ENCODE data around the gene PARP3. TPM values are rescaled to one million over a fixed set of nuclear protein-coding genes. Genes with fewer than 3 reads are reported as not detected.

Gene PARP3
- polyA plus RNA-seq, 1 of the 3 experiments (the other 2 are of a cell fraction): 31.1 TPM

DNA sequence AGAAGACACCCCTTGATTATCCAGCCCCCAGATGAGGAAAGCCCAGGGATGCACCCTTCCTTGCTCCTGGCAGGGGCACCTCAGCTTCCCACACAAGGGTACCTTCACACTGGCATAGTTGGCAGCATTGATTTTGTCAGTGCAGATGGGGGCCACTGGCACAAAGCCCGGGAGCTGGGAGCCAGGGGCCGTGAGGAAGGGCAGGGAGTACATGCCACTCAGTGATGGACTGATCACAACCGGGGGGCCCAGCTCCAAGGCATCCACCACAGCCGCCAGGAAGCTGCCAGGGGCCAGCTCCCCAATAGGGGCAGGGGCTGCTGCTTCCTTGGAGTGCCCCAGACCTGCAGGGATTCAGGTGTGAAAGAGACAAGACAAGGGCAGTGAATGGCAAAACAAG lies 27.7 kb downstream of the PARP3 start:
- Histone ChIP-seq H4K20me1 (ENCODE audit: insufficient read depth) (no peaks in the 10 kb centered on the region), H3K4me3 (ENCODE audit: low read depth in 2 of 2, low read length in 1 of 2) (no peak overlapping the region), H3K27me3 (ENCODE audit: insufficient read depth) (no peaks in the 10 kb centered on the region), H3F3A (replicated peaks; ENCODE audit: insufficient read depth) (peaks cover 15% of the 10 kb centered on the region), H3K9me3 (no peaks in the 10 kb centered on the region), H3K4me1 (ENCODE audit: control insufficient read depth in 1 of 2, insufficient read depth in 2 of 2, low read depth in 1 of 2, low read length in 1 of 2) (peaks cover 12 to 61% of the 10 kb centered on the region in 2 experiments), H3K9ac (no peak overlapping the region), H3K36me3 (replicated peaks in 1 of 2; ENCODE audit: control insufficient read depth in 1 of 2, insufficient read depth in 2 of 2, low read length in 1 of 2) (no peaks in the 10 kb centered on the region), H3K27ac (ENCODE audit: low read depth in 2 of 2, low read length in 1 of 2) (no peak overlapping the region; a peak in 1 of 4 replicates), H2AFZ (ENCODE audit: low read depth) (no peak overlapping the region), H3K79me2 (ENCODE audit: insufficient read depth) (peaks cover 38% of the 10 kb centered on the region), H3K9me2 (no peaks in the 10 kb centered on the region), H3K4me2 (no peak overlapping the region)
- ChIA-PET POLR2A (interaction anchor here (1.2 to 3.9 kb wide), 4 partner anchors 13 to 28 kb away, joined by 4 to 20 read pairs (median 13); partner anchors contain the start of genes ACY1, PARP3, RPL29 and RRP9), CTCF (interaction anchor here (1.1 to 4.8 kb wide), 5 partner anchors 10 to 32 kb away, joined by 3 to 27 read pairs (median 4); partner anchors contain the start of genes ACY1, PARP3 and RRP9)
- no peak for TF ChIP-seq TEAD4 (IDR thresholded peaks at IDR 0.05; ENCODE audit: borderline replicate concordance, insufficient read depth)
- no peak for TF ChIP-seq RXRA (IDR thresholded peaks at IDR 0.05; ENCODE audit: borderline replicate concordance, low read depth)
- TF ChIP-seq TCF12 (IDR thresholded peaks at IDR 0.05): no peak
- TF ChIP-seq SMC3 (IDR thresholded peaks at IDR 0.05; ENCODE audit: low read depth, low read length): no peak
- no peak for TF ChIP-seq RCOR1 (IDR thresholded peaks at IDR 0.05; ENCODE audit: low read length)
- no peak for TF ChIP-seq SIN3A (IDR thresholded peaks at IDR 0.05; ENCODE audit: borderline replicate concordance, low read depth, low read length)
- TF ChIP-seq RAD21 (IDR thresholded peaks at IDR 0.05; ENCODE audit: low read length): no peak
- TF ChIP-seq, protein P1, sequence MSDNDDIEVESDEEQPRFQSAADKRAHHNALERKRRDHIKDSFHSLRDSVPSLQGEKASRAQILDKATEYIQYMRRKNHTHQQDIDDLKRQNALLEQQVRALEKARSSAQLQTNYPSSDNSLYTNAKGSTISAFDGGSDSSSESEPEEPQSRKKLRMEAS (IDR thresholded peaks at IDR 0.05; ENCODE audit: low read depth): no peak
- no peak for TF ChIP-seq TAF1 (IDR thresholded peaks at IDR 0.05; ENCODE audit: borderline replicate concordance, low read depth, low read length)
- TF ChIP-seq, protein P2, sequence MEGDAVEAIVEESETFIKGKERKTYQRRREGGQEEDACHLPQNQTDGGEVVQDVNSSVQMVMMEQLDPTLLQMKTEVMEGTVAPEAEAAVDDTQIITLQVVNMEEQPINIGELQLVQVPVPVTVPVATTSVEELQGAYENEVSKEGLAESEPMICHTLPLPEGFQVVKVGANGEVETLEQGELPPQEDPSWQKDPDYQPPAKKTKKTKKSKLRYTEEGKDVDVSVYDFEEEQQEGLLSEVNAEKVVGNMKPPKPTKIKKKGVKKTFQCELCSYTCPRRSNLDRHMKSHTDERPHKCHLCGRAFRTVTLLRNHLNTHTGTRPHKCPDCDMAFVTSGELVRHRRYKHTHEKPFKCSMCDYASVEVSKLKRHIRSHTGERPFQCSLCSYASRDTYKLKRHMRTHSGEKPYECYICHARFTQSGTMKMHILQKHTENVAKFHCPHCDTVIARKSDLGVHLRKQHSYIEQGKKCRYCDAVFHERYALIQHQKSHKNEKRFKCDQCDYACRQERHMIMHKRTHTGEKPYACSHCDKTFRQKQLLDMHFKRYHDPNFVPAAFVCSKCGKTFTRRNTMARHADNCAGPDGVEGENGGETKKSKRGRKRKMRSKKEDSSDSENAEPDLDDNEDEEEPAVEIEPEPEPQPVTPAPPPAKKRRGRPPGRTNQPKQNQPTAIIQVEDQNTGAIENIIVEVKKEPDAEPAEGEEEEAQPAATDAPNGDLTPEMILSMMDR (IDR thresholded peaks at IDR 0.05): no peak
- no peak for TF ChIP-seq GABPA (IDR thresholded peaks at IDR 0.05; ENCODE audit: low read depth)
- WGBS (ENCODE audit: low lambda C conversion rate): 90% methylated on average over 2 of the region's 4 CpGs
- DNase-seq: no peak

DNA sequence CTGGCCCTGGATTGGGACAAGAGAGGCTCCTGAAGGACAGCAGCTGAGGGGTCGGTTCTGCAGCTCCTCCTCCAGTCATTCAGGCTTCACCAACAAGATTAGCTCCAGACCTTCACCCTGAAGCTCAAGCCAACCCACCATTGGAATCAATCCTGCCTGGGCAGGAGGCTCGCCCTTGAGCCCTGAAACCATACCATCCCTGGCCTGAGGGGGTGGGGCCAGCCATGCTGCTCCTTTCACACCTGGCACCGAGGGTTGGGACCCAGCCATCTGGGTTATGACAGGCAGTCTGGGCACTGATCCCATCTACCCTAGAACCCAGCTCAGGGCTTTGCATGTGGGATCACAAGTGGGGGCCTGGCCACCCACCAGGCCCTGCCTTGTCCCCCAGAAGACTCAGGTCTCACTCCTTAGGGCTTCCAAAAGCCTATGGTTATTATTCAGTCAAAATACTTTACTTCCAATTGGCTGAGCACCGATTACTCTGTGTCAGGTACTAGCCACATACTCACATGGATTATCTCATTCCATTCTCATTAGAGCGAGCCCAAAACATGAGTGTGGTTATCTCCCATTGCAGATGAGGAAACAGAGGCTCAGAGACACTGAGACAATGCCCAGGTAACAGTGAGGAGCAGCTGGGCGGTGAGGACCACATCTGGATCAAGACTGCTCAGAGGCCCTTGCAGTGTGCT lies 28.6 kb downstream of the PARP3 start:
- no peak overlapping the region for H3K4me2 ChIP-seq
- no peak overlapping the region for H3K9ac ChIP-seq
- H3K9me3 ChIP-seq: no peaks in the 10 kb centered on the region
- no peaks in the 10 kb centered on the region for H3K27me3 ChIP-seq (ENCODE audit: insufficient read depth)
- H2AFZ ChIP-seq (ENCODE audit: low read depth): no peak overlapping the region
- H3K27ac ChIP-seq (ENCODE audit: low read depth in 2 of 2, low read length in 1 of 2): peak overlapping the region in 1 of 2 experiments; percentile 30; a peak in 1 of 4 replicates
- no peaks in the 10 kb centered on the region for H4K20me1 ChIP-seq (ENCODE audit: insufficient read depth)
- no peak overlapping the region for H3K4me3 ChIP-seq (ENCODE audit: low read depth in 2 of 2, low read length in 1 of 2)
- 82% methylated on average over 6 of the region's 6 CpGs for WGBS (ENCODE audit: low lambda C conversion rate)
- no peak for DNase-seq
- no peaks in the 10 kb centered on the region for H3K36me3 ChIP-seq (replicated peaks in 1 of 2; ENCODE audit: control insufficient read depth in 1 of 2, insufficient read depth in 2 of 2, low read length in 1 of 2)
- H3F3A ChIP-seq (replicated peaks; ENCODE audit: insufficient read depth): peaks cover 15% of the 10 kb centered on the region
- peaks cover 7 to 56% of the 10 kb centered on the region in 2 experiments for H3K4me1 ChIP-seq (ENCODE audit: control insufficient read depth in 1 of 2, insufficient read depth in 2 of 2, low read depth in 1 of 2, low read length in 1 of 2)
- no peak for TF ChIP-seq MXI1 (IDR thresholded peaks at IDR 0.05; ENCODE audit: low read depth, low read length)
- no peaks in the 10 kb centered on the region for H3K9me2 ChIP-seq
- CTCF ChIA-PET: interaction anchor here (1.1 to 4.8 kb wide), 4 partner anchors 11 to 32 kb away, joined by 3 to 27 read pairs (median 14); partner anchors contain the start of genes ACY1, PARP3 and RRP9
- POLR2A ChIA-PET: no interaction called here
- H3K79me2 ChIP-seq (ENCODE audit: insufficient read depth): peaks cover 29% of the 10 kb centered on the region

Data from SK-N-SH (cell line).